HG03469 (cell line): Measurements from ENCODE around the gene SYNE2.

ENCODE experiments used
- ATAC-seq: cut with Tn5 transposase; IDR thresholded peaks from one replicate; pipeline ENCODE4 v1.9.1; 2021; ENCODE audit warnings: mild to moderate bottlenecking, moderate library complexity, moderate number of reproducible peaks; ENCODE audit not compliant: unreplicated experiment

The SYNE2 gene

GRCh38 chr14:64069634-64070359 is 217.0 kb downstream of the SYNE2 start:
- no peak for ATAC-seq

- no peak for ATAC-seq
Measured at GRCh38 chr14:64074961-64075612, 222.3 kb downstream of the SYNE2 start.

- ATAC-seq: no peak
Measured at GRCh38 chr14:64075613-64076005, 222.8 kb downstream of the SYNE2 start.

GRCh38 chr14:64080452-64080851 is 227.6 kb downstream of the SYNE2 start:
- ATAC-seq: no peak

GRCh38 chr14:64081174-64081746 is 228.5 kb downstream of the SYNE2 start:
- no peak for ATAC-seq

GRCh38 chr14:64082837-64083236 is 230.0 kb downstream of the SYNE2 start:
- ATAC-seq: no peak

- no peak for ATAC-seq
Measured at GRCh38 chr14:64088647-64088964, 235.8 kb downstream of the SYNE2 start.

GRCh38 chr14:64089920-64090319 is 237.1 kb downstream of the SYNE2 start:
- ATAC-seq: no peak

GRCh38 chr14:64091217-64091616 is 238.4 kb downstream of the SYNE2 start:
- no peak for ATAC-seq

- ATAC-seq: no peak
Measured at GRCh38 chr14:64092338-64092737, 239.5 kb downstream of the SYNE2 start.

- no peak for ATAC-seq
Measured at GRCh38 chr14:64092940-64093339, 240.1 kb downstream of the SYNE2 start.

- no peak for ATAC-seq
Measured at GRCh38 chr14:64095620-64096019, 242.8 kb downstream of the SYNE2 start.

- no peak for ATAC-seq
Measured at GRCh38 chr14:64098120-64098519, 245.3 kb downstream of the SYNE2 start.

- ATAC-seq: no peak
Measured at GRCh38 chr14:64107438-64107837, 254.6 kb downstream of the SYNE2 start.

- ATAC-seq: no peak
Measured at GRCh38 chr14:64109819-64110554, 257.2 kb downstream of the SYNE2 start.

- no peak for ATAC-seq
Measured at GRCh38 chr14:64110802-64111201, 258.0 kb downstream of the SYNE2 start.

- ATAC-seq: no peak
Measured at GRCh38 chr14:64112867-64113678, 260.3 kb downstream of the SYNE2 start.

GRCh38 chr14:64114166-64114565 is 261.4 kb downstream of the SYNE2 start:
- ATAC-seq: no peak

GRCh38 chr14:64114796-64115195 is 262.0 kb downstream of the SYNE2 start:
- ATAC-seq: no peak

- no peak for ATAC-seq
Measured at GRCh38 chr14:64115401-64115800, 262.6 kb downstream of the SYNE2 start.
